GM21526 (cell line): ENCODE data around the gene HPGDS.
A peak's percentile ranks its signal among the peaks of the same experiment; 100 is the strongest.
"Not testable (repeated sequence)": the region's sequence is repeated elsewhere in the genome, so short reads cannot be mapped to it uniquely, and the experiment has no call there.

ENCODE experiments used
- ATAC-seq: cut with Tn5 transposase; IDR thresholded peaks from one replicate; pipeline ENCODE4 v1.9.1; 2021; ENCODE audit warnings: moderate library complexity; ENCODE audit not compliant: unreplicated experiment, low FRiP score

Gene HPGDS

GRCh38 chr4:94358101-94358500, 15.5 kb upstream of the HPGDS start:
- ATAC-seq = no peak

GRCh38 chr4:94357624-94358023, 15.0 kb upstream of the HPGDS start:
- no peak for ATAC-seq

GRCh38 chr4:94356444-94356843, 13.8 kb upstream of the HPGDS start:
- ATAC-seq = no peak

- ATAC-seq = no peak
Measured at GRCh38 chr4:94354474-94354896, 11.8 kb upstream of the HPGDS start.

GRCh38 chr4:94352996-94353395, 10.4 kb upstream of the HPGDS start:
- ATAC-seq = no peak

GRCh38 chr4:94352163-94352562, 9.5 kb upstream of the HPGDS start:
- ATAC-seq = no peak

- no peak for ATAC-seq
Measured at GRCh38 chr4:94351319-94351718, 8.7 kb upstream of the HPGDS start.

GRCh38 chr4:94350095-94350494, 7.5 kb upstream of the HPGDS start:
- no peak for ATAC-seq

GRCh38 chr4:94349193-94349592, 6.6 kb upstream of the HPGDS start:
- ATAC-seq = no peak

- no peak for ATAC-seq
Measured at GRCh38 chr4:94348666-94349065, 6.0 kb upstream of the HPGDS start.

- no peak for ATAC-seq
Measured at GRCh38 chr4:94346541-94346940, 3.9 kb upstream of the HPGDS start.

- no peak for ATAC-seq
Measured at GRCh38 chr4:94345969-94346368, 3.3 kb upstream of the HPGDS start.

- no peak for ATAC-seq
Measured at GRCh38 chr4:94345266-94345665, 2.6 kb upstream of the HPGDS start.

- no peak for ATAC-seq
Measured at GRCh38 chr4:94344457-94344856, 1.8 kb upstream of the HPGDS start.

- no peak for ATAC-seq
Measured at GRCh38 chr4:94341481-94342370, 910 bp downstream of the HPGDS start.

- ATAC-seq = no peak
Measured at GRCh38 chr4:94339779-94340178, 2.9 kb downstream of the HPGDS start.

GRCh38 chr4:94338681-94339351, 3.8 kb downstream of the HPGDS start:
- peak; percentile 88 for ATAC-seq

GRCh38 chr4:94336791-94337190, 5.8 kb downstream of the HPGDS start:
- ATAC-seq = not testable (repeated sequence)

GRCh38 chr4:94336303-94336702, 6.3 kb downstream of the HPGDS start:
- ATAC-seq = no peak

- ATAC-seq = no peak
Measured at GRCh38 chr4:94334962-94335361, 7.7 kb downstream of the HPGDS start.

GRCh38 chr4:94334476-94334875, 8.2 kb downstream of the HPGDS start:
- ATAC-seq = no peak

GRCh38 chr4:94333866-94334265, 8.8 kb downstream of the HPGDS start:
- ATAC-seq = no peak
